ENCODE results near the gene PLCH2. TPM values are rescaled to one million over a fixed set of nuclear protein-coding genes. Genes with fewer than 3 reads are reported as not detected.

The PLCH2 gene
- total RNA-seq, 2 donors from 2014 or later: 2.0 to 3.8 TPM

GRCh38 chr1:2451741-2452140, 24.3 kb upstream of the PLCH2 start:
- no peaks in the 10 kb centered on the region for H3K36me3 ChIP-seq
- no peak for DNase-seq
- TF ChIP-seq CTCF (IDR thresholded peaks at IDR 0.05): no peak
- H3K9me3 ChIP-seq: no peaks in the 10 kb centered on the region
- H3K4me1 ChIP-seq: no peaks in the 10 kb centered on the region
- intact Hi-C loops (cut with DNase I): no loop called here
- H3K27ac ChIP-seq: no peak overlapping the region
- H3K27me3 ChIP-seq: no peaks in the 10 kb centered on the region
- no peak overlapping the region for H3K9ac ChIP-seq (ENCODE audit: low read depth in 2 of 2, low read length in 2 of 2)
- H3K4me3 ChIP-seq: no peak overlapping the region

GRCh38 chr1:2452201-2452931, 23.7 kb upstream of the PLCH2 start:
- no peaks in the 10 kb centered on the region for H3K4me1 ChIP-seq
- no peak overlapping the region for H3K27ac ChIP-seq
- TF ChIP-seq CTCF (IDR thresholded peaks at IDR 0.05): no peak
- no peak for DNase-seq
- no peaks in the 10 kb centered on the region for H3K36me3 ChIP-seq
- H3K4me3 ChIP-seq: no peak overlapping the region
- H3K9ac ChIP-seq (ENCODE audit: low read depth in 2 of 2, low read length in 2 of 2): no peak overlapping the region
- intact Hi-C loops (cut with DNase I): no loop called here
- no peaks in the 10 kb centered on the region for H3K27me3 ChIP-seq
- no peaks in the 10 kb centered on the region for H3K9me3 ChIP-seq

- Histone ChIP-seq H3K9ac (ENCODE audit: low read depth in 2 of 2, low read length in 2 of 2) (no peak overlapping the region), H3K27me3 (no peaks in the 10 kb centered on the region), H3K36me3 (no peaks in the 10 kb centered on the region), H3K4me1 (no peaks in the 10 kb centered on the region), H3K27ac (no peak overlapping the region), H3K9me3 (no peaks in the 10 kb centered on the region), H3K4me3 (no peak overlapping the region)
- intact Hi-C loops (cut with DNase I): no loop called here
- no peak for DNase-seq
- no peak for TF ChIP-seq CTCF (IDR thresholded peaks at IDR 0.05)
Observed at GRCh38 chr1:2452932-2453315, 23.2 kb upstream of the PLCH2 start.

GRCh38 chr1:2454227-2454626, 21.9 kb upstream of the PLCH2 start:
- Histone ChIP-seq H3K36me3 (no peaks in the 10 kb centered on the region), H3K9me3 (no peaks in the 10 kb centered on the region), H3K27ac (no peak overlapping the region), H3K4me3 (no peak overlapping the region), H3K9ac (ENCODE audit: low read depth in 2 of 2, low read length in 2 of 2) (no peak overlapping the region), H3K27me3 (no peaks in the 10 kb centered on the region), H3K4me1 (no peaks in the 10 kb centered on the region)
- TF ChIP-seq CTCF (IDR thresholded peaks at IDR 0.05): no peak
- intact Hi-C loops (cut with DNase I): no loop called here
- no peak for DNase-seq

- intact Hi-C loops (cut with DNase I): no loop called here
- H3K9me3 ChIP-seq: no peaks in the 10 kb centered on the region
- no peak overlapping the region for H3K9ac ChIP-seq (ENCODE audit: low read depth in 2 of 2, low read length in 2 of 2)
- H3K27ac ChIP-seq: no peak overlapping the region
- no peak for TF ChIP-seq CTCF (IDR thresholded peaks at IDR 0.05)
- H3K4me1 ChIP-seq: no peaks in the 10 kb centered on the region
- H3K36me3 ChIP-seq: no peaks in the 10 kb centered on the region
- no peaks in the 10 kb centered on the region for H3K27me3 ChIP-seq
- H3K4me3 ChIP-seq: no peak overlapping the region
- DNase-seq: no peak
Observed at GRCh38 chr1:2455757-2456156, 20.3 kb upstream of the PLCH2 start.
